HG02798 (cell line): ENCODE results near the gene CHST9.
"Not testable (repeated sequence)": the region's sequence is repeated elsewhere in the genome, so short reads cannot be mapped to it uniquely, and the experiment has no call there.

Experiments used
- ATAC-seq: cut with Tn5 transposase; IDR thresholded peaks from one replicate; pipeline ENCODE4 v1.9.1; 2021; ENCODE audit warnings: mild to moderate bottlenecking; ENCODE audit not compliant: unreplicated experiment, poor library complexity

CHST9 gene

DNA sequence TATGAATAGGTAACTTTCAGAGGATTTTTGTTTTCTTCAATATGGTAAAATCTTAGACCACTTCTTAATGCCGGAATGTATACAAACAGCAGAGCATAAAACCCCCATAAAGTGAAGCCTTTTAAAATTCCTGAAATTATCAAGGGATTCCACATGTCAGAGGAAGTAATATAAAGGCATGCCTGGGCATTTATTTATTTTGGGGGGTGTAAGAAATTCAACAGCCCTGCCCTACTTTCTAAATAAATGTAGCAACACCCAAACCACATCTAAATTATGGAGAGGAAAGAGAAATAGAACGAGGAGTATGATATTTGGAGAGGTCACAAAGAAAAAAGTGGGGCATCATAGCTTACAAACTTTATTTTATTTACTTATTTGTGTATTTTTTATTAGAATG is 9.9 kb downstream of the CHST9 start:
- ATAC-seq, result no peak

DNA sequence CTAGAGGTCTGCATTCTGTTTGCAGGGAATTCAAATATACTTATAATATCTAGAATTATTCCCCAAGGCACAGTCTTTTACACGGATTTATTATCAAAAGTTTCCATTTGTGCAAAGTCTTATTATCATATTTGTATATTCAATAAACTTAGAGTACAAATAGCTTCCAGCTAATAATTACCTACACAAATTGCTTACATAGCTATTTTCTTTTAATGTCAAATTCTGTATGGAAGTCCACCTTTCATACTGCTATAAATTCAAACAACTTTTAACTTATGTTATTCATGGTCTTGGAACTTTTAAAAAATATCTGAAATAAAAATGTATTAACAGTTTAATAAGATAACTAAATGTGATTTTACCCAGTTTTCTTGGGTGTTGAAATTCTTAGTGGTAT is 13.1 kb downstream of the CHST9 start:
- ATAC-seq, result no peak

DNA sequence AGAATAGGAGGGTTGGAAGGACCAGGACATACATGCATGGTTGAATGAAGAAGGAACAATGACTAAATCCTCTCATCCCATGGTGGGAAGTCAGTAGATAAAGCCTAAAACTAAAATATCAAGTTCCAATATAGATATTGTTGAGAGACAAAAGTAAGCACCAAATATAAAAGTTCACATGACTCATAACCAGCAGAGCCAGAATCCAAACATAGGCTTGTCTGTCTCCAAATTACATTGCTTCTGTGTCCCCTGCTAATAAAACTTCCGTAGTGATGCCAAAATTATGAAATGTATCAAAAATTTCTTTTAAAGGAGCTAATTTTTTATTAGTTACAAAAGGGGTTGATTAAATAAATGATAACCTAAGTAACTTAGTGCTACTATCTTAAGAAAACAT is 19.7 kb downstream of the CHST9 start:
- no peak for ATAC-seq

GRCh38 chr18:27164905-27165304 is 20.2 kb downstream of the CHST9 start:
- no peak for ATAC-seq

DNA sequence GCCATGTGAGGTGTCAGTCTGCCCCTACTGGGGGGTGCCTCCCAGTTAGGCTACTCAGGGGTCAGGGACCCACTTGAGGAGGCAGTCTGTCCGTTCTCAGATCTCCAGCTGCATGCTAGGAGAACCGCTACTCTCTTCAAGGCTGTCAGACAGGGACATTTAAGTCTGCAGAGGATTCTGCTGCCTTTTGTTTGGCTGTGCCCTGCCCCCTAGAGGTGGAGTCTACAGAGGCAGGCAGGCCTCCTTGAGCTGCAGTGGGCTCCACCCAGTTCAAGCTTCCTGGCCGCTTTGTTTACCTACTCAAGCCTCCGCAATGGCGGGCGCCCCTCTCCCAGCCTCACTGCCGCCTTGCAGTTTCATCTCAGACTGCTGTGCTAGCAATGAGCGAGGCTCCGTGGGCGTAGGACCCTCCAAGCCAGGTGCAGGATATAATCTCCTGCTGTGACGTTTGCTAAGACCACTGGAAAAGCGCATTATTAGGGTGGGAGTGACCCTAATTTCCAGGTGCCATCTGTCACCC is 21.9 kb downstream of the CHST9 start:
- ATAC-seq, result not testable (repeated sequence)

DNA sequence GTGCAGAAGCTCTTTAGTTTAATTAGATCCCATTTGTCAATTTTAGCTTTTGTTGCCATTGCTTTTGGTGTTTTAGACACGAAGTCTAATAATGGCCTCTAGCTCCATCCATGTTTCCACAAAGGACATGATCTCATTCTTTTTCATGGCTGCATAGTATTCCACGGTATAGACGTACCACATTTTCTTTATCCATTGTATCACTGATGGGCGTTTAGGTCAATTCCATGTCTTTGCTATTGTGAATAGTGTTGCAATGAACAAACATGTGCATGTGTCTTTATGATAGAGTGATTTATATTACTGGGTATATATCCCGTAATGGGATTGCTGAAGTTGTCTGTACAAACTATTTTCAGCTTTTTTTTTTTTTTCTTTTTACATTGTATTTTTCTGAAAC is 35.9 kb downstream of the CHST9 start:
- ATAC-seq, result not testable (repeated sequence)

DNA sequence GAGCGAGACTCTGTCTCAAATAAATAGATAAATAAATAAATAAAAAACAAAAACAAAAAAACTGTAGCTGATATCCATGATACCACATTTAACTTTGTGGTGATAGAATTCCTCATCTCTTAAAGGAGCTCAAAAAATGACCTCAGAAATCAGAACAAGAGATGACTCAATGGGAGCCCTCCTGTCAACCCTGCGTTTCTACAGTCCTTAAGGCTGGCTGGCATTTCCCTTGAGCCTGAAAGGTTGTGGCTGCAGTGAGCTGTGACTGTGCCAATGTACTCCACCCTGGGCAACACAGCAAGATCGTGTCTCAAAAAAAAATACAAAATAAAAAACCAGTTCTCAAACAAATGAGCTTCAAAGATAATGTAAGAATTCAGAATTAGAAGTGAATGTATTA is 40.4 kb downstream of the CHST9 start:
- no peak for ATAC-seq

DNA sequence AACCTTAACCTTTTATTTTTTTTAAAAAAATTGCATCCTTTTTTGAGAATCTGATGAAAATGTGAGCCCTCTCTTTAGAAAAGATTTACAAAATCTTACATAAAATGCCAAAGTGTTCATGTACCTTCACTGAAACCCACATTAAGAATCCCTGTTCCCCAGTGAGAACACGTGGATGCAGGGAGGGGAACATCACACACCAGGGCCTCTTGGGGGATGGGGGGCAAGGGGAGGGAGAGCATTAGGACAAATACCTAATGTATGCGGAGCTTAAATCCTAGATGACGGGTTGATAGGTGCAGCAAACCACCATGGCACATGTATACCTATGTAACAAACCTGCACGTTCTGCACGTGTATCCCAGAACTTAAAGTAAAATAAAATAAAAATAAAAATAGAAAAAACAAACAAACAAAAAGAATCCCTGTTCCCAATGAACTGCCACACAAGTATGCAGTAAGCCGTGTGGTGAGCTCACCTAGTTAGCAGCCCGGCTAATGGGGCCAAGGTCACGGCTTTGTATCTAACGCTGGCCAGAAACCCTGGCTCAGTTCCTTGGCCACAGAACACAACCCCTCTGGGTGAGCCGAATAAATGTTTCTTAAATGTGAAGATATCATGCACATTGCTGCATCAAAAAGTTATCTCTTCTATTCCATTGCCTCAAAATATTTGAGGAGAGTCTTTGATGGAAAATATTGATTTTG is 41.4 kb downstream of the CHST9 start:
- ATAC-seq, result no peak

DNA sequence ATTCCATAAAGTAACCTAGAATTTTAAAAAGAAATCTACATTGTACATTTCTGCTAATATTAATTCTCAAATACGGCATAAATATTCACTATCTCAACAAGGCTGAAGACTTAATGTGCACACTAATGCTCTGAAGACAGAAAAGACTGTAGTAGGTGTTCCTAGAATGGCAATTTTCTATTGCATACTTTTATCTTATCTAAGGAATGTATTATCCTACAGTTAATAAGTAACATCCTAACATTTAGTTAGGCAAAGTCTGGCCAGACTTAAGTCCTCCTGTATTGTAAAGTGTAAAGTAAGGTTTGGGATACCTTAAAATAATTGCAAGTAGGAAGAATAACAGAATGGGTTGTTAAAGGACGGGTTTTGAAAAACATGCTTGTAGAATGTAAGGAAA is 42.2 kb downstream of the CHST9 start:
- ATAC-seq, result no peak

DNA sequence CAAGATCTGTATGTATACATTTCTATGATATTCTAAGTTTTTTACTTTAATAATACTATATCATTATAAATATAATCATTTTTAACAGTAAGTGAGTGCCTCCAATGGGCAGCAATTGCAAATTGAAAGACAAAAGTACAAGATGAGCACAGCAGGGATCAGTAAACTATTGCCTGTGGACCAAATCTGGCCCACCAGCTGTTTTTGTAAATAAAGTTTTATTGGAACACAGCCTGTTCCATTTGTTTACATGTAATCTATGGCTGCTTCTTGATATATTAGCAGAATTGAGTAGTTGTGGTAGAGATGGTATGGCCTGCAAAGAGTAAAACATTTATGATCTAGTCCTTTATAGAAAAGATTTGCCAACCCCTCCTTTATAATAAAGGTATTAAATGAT is 43.2 kb downstream of the CHST9 start:
- ATAC-seq, result no peak

DNA sequence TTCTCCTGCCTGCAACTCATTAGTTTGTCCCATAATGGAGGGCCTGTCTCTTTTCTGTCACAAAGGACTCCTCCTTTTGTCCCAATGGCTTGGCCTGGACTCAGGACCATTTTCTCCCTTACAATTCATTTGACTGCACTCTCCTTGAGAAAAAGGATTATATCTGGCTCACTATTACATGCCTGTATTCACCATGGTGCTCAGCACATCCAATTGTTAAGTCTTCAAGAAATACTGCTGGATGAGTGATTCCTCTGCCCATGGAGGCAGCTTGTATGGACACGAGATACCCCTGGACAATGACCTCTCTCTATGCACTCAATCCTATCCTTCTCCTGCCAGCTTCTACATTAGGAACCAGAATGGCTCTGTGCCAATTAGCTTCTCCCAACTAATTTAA is 47.0 kb downstream of the CHST9 start:
- no peak for ATAC-seq

GRCh38 chr18:27136208-27136535 is 48.9 kb downstream of the CHST9 start:
- no peak for ATAC-seq

DNA sequence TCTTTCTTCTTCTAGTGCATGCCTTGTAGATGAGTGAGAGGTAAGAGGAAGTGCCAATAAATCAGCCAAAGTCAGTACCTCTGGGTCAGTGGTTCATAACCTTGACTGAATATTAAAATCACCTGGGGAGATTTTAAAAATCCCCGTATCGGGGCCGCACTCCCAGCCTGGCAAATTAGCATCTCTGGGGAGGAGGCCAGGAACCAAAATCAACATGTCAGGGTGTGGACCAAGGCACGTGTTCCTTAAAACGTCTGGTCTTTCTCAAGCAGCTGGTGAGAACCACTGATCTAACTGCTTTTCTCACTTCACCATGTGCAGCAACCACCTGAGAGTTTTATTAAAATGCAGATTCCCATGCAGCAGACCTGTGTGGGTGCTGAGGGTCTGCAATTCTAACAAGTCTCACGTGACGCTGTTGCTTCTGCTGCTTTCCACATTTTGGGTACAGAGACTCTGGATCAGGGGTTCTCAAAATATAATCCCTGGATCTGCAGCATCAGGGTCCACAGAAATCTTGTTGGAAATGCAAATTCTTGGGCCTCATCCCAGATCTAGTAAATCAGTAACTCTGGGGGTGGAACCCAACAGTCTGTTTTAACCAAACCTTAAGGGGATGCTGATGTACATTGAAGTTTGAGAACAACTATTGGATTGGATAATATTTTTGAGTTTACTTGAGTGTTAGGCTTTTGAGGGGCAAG is 49.5 kb downstream of the CHST9 start:
- ATAC-seq, result no peak

DNA sequence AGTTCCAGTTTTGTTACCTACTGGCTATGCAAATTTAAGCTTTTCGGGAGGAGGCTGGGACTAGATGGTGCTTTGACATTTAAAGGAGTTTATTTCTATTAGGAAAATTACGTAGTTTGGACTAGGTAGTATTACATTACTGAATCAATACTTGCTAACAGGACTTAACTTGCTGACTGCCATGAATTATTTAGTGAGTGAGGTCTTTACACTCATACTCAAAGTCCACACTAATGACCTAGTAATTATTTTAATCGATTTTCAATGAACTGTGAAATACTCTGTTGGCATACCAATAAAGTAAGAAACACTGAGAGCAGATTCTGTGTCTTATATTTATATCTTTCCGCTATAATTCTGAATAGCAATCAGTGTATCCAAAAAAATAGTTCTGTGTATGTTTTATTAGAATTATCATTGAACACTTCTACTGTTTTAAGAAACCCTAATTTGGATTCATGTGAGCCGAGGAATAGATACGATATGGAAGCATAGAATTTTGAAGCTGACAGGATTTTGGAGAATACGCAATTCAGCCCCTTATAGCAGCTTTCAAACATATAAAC is 55.0 kb downstream of the CHST9 start:
- no peak for ATAC-seq

- no peak for ATAC-seq
Measured at GRCh38 chr18:27124196-27124595, 60.9 kb downstream of the CHST9 start.

DNA sequence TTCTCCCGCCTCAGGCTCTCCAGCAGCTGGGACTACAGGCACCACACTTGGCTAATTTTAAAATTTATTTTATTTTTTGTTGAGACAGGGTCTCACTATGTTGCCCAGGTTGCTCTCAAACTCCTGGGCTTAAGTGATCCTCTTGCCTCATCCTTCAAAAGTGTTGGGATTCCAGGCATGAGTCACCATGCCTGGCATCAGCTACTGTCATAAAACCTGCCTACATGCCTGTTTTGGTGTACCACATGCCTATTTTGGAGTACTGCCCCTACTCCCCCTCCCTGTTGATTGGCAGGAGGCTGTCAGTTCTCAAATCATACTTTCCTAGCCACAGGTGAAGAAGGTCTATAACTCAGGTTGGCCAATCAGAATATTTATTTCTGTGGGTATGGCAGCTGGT is 64.0 kb downstream of the CHST9 start:
- no peak for ATAC-seq

GRCh38 chr18:27120246-27120645 is 64.9 kb downstream of the CHST9 start:
- no peak for ATAC-seq

DNA sequence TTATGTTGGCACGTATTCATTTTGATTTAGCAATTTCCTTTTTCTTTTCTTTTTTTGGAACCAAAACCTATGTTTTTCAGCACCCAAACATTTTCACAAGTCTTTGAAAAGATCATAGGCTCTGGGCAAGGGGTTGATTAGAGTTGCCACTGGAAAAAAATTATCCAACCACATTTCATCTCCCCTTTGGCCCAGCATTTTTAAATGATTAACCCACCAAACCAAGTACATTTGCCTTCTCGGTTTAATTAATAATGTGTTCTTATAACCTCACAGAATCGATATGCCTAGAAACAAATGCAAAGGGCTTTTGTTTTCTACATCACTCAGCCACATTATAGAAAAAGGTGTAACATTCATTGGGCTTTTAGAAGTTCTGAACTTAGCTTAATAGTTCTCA is 66.1 kb downstream of the CHST9 start:
- ATAC-seq, result no peak

GRCh38 chr18:27114842-27115241 is 70.3 kb downstream of the CHST9 start:
- ATAC-seq, result no peak

- no peak for ATAC-seq
Measured at GRCh38 chr18:27113358-27113757, 71.8 kb downstream of the CHST9 start.

- no peak for ATAC-seq
Measured at GRCh38 chr18:27110319-27110718, 74.8 kb downstream of the CHST9 start.

DNA sequence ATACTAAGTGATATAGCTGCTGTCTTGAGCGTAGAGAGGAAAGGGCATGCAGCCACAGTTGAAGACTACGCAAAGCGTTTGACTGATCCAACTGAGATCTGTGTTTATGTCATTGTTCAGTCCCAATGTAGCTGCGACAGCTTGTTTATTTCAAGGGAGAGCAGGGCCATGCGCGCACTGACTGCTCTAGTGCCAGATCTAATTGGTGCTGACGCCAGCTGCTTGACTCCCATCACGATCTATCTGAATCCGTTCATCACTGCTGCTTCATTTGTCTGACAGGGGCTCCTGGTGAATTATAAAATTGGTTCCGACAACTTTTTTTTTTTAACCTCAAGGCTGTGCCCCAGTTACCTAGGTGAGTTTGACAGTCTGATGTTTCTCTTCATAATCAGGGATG is 75.7 kb downstream of the CHST9 start:
- no peak for ATAC-seq
